Adrenal gland (tissue), 5 donors: Measurements from ENCODE around the gene FERD3L.
"Not testable (repeated sequence)": the region's sequence is repeated elsewhere in the genome, so short reads cannot be mapped to it uniquely, and the experiment has no call there.

ENCODE experiments used
- CTCF ChIP-seq, 6 experiments: fragments of 450-650 bp in 4 of 6; fragments of 200-600 bp in 2 of 6; sonication (generic) in 1 of 6; IDR thresholded peaks; 1 replicate in 5 of 6; 2 replicates in 1 of 6; pipeline versions ENCODE4 v1.5.1 to v1.8.0; 2016 to 2021; ENCODE audit warnings: antibody characterized with exemption in 6 of 6, mild to moderate bottlenecking in 2 of 6, moderate library complexity in 1 of 6
- POLR2A ChIP-seq, 2 donors: fragments of 450-650 bp; IDR thresholded peaks; one replicate each; pipeline ENCODE4 v1.6.1; 2017; ENCODE audit warnings: antibody characterized with exemption in 2 of 2, mild to moderate bottlenecking in 2 of 2, moderate library complexity in 1 of 2
- donor health status: DM: no; HTN: no; CAD: no.

- TF ChIP-seq CTCF, POLR2A (IDR thresholded peaks at IDR 0.05): not testable (repeated sequence)
These were observed 49.2 kb upstream of the FERD3L start for GRCh38 chr7:19194417-19194816.
